Neural cell (in vitro differentiated cells): ENCODE data around the gene PLD4.

Experiments
- CTCF ChIP-seq: fragments of 450-650 bp; IDR thresholded peaks from 2 replicates; pipeline ENCODE4 v1.5.1; 2014; ENCODE audit warnings: antibody characterized with exemption, mild to moderate bottlenecking, moderate library complexity; ENCODE audit not compliant: poor library complexity, severe bottlenecking
- EP300 ChIP-seq: fragments of 450-650 bp; conservative IDR thresholded peaks from 2 replicates; pipeline ENCODE4 v1.6.1; 2014; ENCODE audit warnings: antibody characterized with exemption, mild to moderate bottlenecking, moderate library complexity; ENCODE audit not compliant: poor library complexity, severe bottlenecking
- EZH2 ChIP-seq: fragments of 200-600, 300-800 bp; shearing (Covaris generic), sonication (generic); IDR thresholded peaks from 2 replicates; pipeline ENCODE4 v1.6.1; 2014; ENCODE audit warnings: antibody characterized with exemption, low read length, borderline replicate concordance, mild to moderate bottlenecking; ENCODE audit not compliant: insufficient read depth, poor library complexity, severe bottlenecking
- TAF1 ChIP-seq: IDR thresholded peaks from 2 replicates; pipeline ENCODE4 v1.6.1; 2012; ENCODE audit warnings: low read depth

- TF ChIP-seq EZH2, result no peak
- no peak for TF ChIP-seq CTCF
- TF ChIP-seq EP300, result no peak
- no peak for TF ChIP-seq TAF1
Measured at GRCh38 chr14:104881369-104881979, 43.2 kb upstream of the PLD4 start.
